Caki2 (cell line): ENCODE data around the gene LRP1-AS. TPM values are rescaled to one million over a fixed set of nuclear protein-coding genes. Genes with fewer than 3 reads are reported as not detected.
A peak's percentile ranks its signal among the peaks of the same experiment; 100 is the strongest.

Source experiments
- DNase-seq: peaks from one replicate; pipeline ENCODE4 v3.0.0-alpha.2; 2015; ENCODE audit warnings: low read depth
- in situ Hi-C: cut with HindIII; loops from 2 replicates; pipeline ENCODE4 v1.10.0; 2016; ENCODE audit warnings: low sequenced_read_pairs, low pct_unique_long_range_greater_than_20kb, mixed read lengths
- total RNA-seq: library from RNA; depleted of rRNA; stranded (reverse); fragments of >200 nt; shearing (Covaris generic); gene quantifications from 2 replicates; pipeline ENCODE4 v1.2.3, GENCODE V29; 2014; ENCODE audit warnings: low replicate concordance

LRP1-AS gene
- total RNA-seq, 1 experiment from 2014 or later, result not detected

DNA sequence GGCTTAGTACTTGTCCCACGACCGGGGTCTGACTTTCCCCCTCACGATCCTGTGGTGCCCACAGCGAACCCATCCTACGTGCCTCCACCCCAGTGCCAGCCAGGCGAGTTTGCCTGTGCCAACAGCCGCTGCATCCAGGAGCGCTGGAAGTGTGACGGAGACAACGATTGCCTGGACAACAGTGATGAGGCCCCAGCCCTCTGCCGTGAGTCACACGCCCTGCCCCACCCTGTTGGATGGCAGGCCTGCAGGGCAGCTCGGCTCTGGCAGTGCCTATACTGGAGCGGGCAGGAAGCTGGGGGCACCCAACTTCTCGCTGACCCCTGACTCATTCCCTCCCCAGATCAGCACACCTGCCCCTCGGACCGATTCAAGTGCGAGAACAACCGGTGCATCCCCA is 18.3 kb upstream of the LRP1-AS start:
- in situ Hi-C loops, result no loop called here
- peak; percentile 79 for DNase-seq

DNA sequence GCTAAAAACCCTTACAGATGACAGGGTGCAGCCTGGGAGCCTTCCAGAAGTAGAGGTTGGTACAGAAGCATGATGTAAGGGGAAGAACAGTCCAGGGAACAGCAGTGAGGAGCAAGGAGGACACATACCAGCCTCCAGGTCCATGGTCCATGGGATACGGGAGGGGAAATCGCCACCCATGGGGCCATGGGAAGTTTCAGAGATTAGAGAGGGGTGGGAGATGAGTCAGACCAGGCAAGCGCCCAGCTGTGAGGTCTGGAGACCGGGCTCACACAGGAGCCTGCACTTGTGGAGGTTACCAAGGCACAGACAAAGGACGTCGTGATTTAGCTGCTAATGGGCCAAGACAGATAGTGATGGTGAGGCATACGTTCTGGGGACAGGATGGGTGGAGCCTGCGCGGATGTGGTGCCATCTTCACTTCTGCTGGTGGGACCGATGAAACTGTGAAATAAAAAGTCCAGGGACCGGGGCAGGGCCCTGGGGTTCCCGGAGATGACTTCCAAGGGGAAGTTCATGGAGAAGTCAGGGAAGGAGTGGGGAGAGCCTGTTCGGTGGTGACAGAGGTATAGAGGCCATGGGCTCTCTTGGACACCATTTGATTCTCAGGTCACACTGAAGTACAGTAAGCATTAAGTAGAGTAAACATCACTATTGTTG is 17.7 kb upstream of the LRP1-AS start:
- peak; percentile 25 for DNase-seq
- in situ Hi-C loops, result no loop called here

DNA sequence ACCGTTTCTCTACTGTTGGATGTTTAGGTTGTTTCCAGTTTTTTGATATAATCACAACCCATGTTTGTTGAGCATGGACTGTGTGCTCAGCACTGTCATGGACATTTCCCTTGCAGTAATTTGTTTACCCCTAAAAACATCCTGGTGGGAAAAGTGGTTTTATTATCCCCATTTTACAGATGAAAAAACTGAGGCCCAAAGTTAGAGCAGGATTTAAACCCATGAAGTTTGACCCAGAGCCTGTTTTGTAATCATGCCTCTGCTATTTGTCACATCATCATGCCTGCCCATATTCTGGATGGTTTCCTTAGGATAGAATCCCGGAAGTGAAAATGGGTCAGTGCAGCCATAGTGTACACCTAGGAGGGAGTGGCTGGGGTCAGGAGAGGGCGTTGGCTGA is 17.0 kb upstream of the LRP1-AS start:
- in situ Hi-C loops, result no loop called here
- DNase-seq, result no peak

DNA sequence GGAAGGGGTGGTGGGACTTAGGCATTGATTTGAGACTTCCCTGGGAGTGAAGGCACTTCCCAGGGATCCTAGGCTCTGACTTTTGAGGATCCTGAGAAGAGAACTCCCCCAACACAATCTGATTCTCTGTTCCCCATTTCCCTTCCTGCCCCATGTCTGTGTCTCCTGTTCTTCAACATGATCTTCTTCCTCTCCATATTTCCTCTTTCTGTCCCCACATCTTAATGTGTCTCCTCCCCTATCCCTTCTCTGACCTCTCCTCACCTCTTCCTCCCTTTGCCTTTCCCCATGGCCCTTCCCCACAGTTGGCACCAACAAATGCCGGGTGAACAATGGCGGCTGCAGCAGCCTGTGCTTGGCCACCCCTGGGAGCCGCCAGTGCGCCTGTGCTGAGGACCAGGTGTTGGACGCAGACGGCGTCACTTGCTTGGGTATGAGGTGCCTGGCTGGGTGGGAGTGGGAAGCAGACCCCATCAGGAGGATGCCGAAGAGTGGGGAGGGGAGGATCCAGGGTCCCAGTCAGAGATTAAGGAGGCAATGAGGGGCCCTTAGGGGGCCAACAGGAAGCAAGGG is 15.2 kb upstream of the LRP1-AS start:
- DNase-seq, result no peak
- in situ Hi-C loops, result no loop called here

DNA sequence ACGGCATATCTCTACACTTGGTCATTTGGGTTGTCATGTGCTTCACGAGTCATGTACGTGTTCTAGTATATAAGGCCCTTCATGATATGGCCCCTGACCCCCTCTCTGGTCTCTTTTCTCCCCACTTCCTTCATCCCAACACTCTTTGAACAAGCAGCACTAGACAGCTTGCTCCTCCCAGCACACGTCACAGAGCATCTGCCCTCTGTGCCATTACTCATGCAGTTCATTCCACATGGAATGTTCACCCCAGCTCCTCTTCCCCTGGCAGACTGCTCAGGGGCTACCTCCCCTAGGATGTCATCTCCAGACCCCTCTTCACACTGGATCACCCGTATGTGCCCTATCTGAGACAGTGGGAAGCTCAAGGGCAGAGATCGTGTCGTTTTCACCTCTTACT is 14.1 kb upstream of the LRP1-AS start:
- in situ Hi-C loops, result no loop called here
- DNase-seq, result no peak

DNA sequence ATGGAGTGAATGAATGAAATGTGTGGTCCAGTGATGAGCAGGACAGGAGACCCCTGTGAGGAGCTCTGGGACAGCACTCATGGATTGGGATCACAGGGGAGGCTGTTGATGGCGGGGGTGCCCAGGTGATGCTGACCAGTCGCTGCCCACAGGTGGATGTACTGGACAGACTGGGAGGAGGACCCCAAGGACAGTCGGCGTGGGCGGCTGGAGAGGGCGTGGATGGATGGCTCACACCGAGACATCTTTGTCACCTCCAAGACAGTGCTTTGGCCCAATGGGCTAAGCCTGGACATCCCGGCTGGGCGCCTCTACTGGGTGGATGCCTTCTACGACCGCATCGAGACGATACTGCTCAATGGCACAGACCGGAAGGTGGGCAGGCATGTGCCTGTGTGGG is 13.3 kb upstream of the LRP1-AS start:
- DNase-seq, result no peak
- in situ Hi-C loops, result no loop called here

DNA sequence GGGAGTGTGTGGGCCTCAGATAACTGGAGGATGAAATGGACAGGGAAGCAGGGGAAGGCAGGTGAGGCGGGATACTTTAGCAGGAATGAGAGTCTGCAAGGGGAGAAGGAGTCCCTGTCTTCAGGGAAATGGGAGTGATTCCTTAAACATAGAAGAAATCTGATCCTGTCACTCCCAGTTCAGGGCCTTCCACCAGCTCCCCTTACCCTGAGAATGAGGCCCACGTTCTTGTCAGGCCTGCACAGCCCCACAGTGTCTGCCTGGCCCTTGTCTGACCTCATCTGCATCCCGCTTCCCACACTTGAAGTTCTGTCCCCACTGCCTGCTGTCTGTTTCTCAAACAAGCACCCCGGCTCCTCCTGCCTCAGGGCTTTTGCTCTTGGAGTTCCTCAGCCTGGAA is 12.6 kb upstream of the LRP1-AS start:
- no peak for DNase-seq
- in situ Hi-C loops, result no loop called here

DNA sequence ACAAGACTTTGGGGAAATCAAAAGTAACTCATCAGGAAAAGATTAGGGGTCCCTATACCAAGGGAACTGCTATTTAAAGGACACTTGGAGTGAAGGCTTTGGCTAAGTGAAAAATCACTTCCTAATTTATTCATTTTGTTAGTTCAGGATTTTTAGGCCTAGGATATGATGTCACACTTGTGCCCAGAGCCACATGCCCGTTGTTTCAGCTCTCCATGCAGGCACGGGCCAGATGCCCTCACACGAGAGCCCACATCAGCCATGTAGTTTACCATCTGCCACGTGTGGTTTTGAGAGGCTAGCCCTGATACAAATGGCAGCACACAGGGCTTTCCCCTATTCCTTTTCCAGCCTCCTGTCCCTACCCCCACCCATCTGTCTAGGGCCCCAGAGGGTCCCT is 11.9 kb upstream of the LRP1-AS start:
- in situ Hi-C loops, result no loop called here
- DNase-seq, result no peak

DNA sequence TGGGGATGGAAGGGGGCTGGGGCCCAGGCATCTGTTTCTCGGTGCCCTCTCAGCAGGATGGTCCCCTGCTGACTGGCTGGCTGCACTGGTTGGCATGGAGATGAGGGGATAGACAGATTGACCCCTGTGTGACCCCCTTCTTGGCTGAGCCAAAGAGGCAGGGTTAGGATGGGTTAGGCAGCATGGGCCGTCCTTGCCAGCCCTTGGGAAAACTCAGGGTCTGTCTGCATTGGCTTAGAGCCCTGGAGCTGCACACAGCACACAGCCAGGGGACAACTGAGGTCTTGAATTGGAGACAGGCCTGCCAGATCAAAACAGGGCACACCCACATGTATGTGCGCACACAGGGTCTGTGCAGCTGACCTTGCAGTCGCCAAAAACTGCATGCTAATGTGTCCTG is 11.2 kb upstream of the LRP1-AS start:
- no peak for DNase-seq
- in situ Hi-C loops, result no loop called here

DNA sequence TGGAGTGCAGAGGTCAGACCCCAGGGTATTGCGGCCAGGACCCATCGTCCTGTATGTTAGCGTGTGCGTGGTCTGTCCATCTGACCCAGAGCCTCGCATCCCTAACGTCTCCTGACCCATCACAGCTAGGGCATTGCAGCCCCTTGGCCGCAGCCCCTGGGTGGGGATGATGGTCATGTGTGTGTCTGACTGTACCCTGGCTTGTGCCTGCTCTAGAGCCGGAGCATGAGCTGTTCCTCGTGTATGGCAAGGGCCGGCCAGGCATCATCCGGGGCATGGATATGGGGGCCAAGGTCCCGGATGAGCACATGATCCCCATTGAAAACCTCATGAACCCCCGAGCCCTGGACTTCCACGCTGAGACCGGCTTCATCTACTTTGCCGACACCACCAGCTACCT is 10.8 kb upstream of the LRP1-AS start:
- in situ Hi-C loops, result no loop called here
- DNase-seq, result no peak

DNA sequence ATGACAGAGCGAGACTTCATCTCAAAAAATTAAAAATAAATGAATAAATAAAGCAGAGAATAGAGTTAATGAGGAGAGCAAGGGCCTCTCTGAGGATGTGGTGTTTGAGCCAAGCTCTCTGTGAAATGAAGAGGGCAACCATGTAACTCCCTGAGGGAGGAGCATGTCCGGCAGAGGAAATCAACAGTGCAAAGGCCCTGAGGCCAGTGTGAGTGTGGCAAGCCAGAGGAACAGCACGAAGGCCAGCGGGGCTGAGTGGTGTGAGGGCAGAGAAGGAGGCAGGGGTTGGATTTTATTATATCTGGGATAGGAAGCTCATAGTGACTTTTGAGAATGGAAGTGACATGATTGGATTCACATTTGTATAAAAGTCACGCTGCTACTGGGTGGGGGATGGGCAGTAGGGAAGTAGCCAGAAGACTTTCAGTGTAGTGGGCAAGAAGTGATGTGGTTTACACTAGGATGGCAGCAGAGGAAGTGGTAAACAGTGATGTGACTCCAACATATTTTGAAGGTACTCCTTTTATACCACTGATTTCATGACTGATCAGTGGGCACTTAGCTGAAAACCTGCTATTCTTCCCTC is 10.3 kb upstream of the LRP1-AS start:
- DNase-seq, result no peak
- in situ Hi-C loops, result no loop called here

DNA sequence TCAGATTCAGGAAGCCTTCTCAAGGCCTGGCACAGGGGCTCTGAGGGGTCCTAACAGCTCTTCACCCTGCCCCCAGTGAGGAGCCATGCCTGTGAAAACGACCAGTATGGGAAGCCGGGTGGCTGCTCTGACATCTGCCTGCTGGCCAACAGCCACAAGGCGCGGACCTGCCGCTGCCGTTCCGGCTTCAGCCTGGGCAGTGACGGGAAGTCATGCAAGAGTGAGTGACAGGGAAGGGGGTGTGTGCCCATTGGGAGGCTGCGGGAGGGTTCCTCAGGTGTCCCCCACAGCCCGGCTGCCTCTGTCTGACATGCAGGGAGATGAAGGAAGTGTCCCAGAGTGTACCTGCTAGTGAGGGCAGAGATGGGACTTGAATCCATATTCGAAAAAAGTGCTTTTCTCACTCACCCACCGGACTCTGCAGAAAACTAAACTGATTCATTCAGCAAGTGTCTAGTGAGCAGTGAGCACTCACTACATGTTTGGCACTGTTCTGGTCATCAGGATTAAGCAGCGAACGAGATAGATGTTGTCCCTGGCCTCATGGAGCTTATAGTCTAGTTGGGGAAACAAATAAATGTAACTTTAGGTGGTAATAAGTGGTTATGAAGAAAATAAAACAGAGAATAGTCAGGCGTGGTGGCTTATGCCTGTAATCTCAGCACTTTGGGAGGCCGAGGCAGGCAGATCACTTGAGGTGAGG is 9.4 kb upstream of the LRP1-AS start:
- in situ Hi-C loops, result no loop called here
- no peak for DNase-seq

DNA sequence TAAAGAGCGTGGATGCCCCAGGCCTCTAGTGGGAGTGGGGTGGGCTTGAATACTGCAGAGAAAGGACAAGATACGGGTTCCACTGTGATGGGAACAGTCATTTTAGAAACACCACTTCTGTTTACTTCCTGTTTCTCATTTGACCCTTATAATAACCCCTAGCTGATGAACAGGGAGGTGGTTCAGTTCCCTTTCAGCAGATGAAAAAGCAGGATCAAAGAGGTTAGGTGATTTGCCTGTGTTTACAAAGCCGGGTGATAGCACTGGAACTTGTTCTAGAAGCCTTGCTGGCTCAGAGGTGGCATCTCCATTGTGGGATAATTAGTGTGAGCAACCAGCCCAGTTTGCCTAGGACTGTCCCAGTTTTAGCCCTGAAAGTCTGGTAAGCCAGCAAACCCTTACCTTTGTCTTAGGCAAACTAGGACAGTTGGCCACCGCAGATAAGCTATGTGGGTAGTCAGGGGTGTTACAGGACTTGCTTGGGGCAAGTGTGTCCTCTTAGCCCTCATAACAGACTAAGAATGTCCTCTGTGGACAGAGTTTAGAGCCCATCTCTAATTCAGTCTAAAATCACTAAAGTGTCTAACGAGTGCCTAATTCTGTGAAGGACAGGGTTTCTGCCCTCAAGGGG is 7.5 kb upstream of the LRP1-AS start:
- in situ Hi-C loops, result no loop called here
- DNase-seq, result no peak

DNA sequence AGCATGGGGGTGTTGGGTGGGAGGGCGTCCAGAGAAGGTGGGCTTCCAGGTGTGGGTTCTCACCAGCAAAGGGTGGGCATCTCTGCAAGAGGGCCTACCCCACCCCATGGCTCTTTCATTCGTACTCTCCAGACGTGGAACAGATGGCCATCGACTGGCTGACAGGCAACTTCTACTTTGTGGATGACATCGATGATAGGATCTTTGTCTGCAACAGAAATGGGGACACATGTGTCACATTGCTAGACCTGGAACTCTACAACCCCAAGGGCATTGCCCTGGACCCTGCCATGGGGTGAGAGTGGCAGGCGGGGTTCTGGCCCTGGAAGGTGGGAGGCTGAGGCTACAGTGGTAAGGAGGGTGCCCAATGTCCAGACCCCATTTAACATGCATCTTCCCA is 6.7 kb upstream of the LRP1-AS start:
- no peak for DNase-seq
- in situ Hi-C loops, result no loop called here

DNA sequence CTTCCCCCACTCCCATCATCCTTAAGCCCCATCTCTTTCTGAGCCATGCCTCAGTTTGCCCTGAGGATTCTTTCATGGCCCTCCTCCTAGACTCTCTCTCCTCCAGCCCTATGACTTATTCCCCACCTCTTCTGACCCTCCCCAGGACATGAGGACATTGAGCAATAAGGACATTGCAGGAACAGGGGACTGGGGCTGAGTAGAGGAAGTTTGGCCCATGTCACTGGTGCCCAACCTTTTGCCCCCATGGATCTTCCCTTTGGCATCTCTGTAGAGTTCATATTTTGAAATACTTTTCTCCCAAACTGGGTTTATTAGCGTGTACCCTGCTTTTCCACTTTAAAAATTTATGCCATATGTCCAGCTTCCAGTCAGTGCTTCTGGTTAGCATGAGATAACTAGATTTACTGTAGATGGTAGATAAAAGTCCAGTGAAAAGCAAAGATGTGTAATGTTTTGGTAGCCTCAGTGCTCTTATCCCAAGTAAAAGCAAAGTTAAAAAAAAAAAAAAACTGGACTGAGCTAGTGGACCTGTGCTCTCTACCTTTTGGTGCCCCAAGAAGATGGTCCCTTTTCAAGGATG is 6.1 kb upstream of the LRP1-AS start:
- no peak for DNase-seq
- in situ Hi-C loops, result no loop called here

DNA sequence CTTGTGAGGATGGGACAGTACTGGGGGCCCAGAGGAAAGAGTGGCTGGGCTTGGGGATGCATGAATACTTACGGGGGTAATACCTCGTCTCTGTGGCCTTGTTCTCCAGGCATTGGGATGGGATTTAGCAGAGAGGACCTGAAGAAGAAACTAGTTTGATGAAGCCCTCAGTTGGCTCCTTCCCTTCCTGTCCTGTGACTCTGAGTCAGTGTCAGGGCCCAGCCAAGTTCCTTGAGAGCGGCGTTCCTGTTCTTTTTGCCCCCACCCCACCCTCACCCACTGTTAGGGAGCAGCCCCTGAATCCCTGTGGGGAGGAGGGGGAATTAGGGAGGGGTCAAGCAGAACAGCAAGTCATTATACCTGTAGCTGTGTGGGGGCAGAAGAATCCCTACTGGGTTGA is 5.2 kb upstream of the LRP1-AS start:
- in situ Hi-C loops, result no loop called here
- DNase-seq, result no peak

DNA sequence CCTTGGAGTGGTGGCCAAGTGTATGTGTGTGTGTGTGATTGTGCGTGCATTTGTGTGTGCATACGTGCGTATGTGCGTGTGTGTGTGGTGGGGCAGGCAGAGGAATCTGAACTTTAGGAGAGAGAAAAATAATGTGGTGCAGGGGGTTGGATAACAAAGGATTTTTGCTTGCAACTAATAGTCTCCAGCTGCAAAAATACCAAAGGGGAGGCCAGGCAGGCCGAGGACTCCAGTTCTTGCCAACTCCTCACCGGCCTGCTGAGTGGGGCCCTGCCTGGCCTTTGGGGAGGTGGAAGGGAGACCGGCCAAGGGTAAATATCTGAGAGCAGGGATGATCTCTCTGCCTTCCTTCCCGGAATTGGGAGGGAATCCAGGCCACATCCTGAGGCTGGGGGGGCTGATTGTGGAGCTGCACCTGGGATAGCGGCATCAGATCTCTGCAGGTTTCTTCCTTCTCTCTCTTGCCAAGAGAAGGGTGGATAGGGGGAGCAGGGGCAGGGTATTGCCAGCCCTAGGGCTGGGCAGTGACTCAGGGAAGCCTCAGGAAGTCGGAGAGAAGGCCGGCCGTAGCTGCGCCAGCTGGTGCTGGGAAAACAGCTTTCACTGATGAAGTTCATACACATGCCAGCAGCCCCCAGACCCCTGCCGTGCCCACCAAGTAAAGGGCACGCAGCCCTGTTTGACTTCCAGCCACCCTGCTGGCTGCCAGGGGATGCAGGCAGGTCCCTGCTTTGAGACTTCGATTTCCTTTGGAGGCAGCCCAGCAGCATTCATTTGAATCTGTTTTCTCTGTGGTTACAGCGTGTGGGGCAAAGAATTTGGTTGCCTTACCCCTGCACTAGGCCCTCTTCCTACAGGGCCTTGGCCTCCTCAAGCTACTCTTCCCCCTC is 4.6 kb upstream of the LRP1-AS start:
- DNase-seq, result no peak
- in situ Hi-C loops, result no loop called here
